Esophagus squamous epithelium (tissue), 4 donors: Measurements from ENCODE around the gene XCL1.

ENCODE experiments used
- POLR2A ChIP-seq, 4 donors: fragments of 450-650 bp; IDR thresholded peaks; one replicate each; pipeline ENCODE4 v1.6.1; 2017; ENCODE audit warnings: antibody characterized with exemption in 4 of 4, mild to moderate bottlenecking in 4 of 4, moderate library complexity in 3 of 4
- TF ChIP-seq, protein P1 (sequence below), 6 experiments: fragments of 450-650 bp in 4 of 6; fragments of 200-600 bp in 2 of 6; sonication (generic) in 2 of 6; IDR thresholded peaks; one replicate each; pipeline ENCODE4 v1.5.1; 2016 to 2019; ENCODE audit warnings: antibody characterized with exemption in 6 of 6, mild to moderate bottlenecking in 4 of 6, moderate library complexity in 4 of 6

DNA sequence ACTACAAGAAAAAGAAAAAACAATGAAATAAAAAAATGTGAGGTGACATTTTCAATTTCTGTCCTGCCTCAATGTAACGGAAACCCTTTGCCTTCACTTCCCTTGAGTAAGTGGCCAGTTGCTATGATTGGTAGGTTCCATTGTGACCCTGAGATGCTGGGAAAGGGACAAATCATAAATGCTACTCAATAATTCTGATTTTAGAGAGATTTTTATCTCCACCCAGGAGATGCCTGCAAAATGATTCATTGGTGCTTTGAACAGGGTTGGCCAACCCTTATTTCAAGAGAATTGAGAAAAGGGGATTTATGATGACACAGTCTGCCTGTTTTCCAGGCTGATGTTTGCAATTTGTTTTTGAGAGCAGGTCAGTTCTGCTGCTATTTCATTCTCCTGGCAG, 22.5 kb downstream of the XCL1 start:
- TF ChIP-seq, protein P1, sequence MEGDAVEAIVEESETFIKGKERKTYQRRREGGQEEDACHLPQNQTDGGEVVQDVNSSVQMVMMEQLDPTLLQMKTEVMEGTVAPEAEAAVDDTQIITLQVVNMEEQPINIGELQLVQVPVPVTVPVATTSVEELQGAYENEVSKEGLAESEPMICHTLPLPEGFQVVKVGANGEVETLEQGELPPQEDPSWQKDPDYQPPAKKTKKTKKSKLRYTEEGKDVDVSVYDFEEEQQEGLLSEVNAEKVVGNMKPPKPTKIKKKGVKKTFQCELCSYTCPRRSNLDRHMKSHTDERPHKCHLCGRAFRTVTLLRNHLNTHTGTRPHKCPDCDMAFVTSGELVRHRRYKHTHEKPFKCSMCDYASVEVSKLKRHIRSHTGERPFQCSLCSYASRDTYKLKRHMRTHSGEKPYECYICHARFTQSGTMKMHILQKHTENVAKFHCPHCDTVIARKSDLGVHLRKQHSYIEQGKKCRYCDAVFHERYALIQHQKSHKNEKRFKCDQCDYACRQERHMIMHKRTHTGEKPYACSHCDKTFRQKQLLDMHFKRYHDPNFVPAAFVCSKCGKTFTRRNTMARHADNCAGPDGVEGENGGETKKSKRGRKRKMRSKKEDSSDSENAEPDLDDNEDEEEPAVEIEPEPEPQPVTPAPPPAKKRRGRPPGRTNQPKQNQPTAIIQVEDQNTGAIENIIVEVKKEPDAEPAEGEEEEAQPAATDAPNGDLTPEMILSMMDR (IDR thresholded peaks at IDR 0.05): no peak
- no peak for TF ChIP-seq POLR2A (IDR thresholded peaks at IDR 0.05)
